ENCODE measurements around the gene FRS3.

GRCh38 chr6:41798901-41799558 is 19.3 kb upstream of the FRS3 start:
- TF ChIP-seq CTCF (IDR thresholded peaks at IDR 0.05) (no peak), POLR2A (IDR thresholded peaks at IDR 0.05) (no peak)
